Measurements from ENCODE around the gene KCNG4. TPM values are rescaled to one million over a fixed set of nuclear protein-coding genes. Genes with fewer than 3 reads are reported as not detected.

KCNG4 gene
- total RNA-seq, 1 experiment from 2014 or later, result not detected

DNA sequence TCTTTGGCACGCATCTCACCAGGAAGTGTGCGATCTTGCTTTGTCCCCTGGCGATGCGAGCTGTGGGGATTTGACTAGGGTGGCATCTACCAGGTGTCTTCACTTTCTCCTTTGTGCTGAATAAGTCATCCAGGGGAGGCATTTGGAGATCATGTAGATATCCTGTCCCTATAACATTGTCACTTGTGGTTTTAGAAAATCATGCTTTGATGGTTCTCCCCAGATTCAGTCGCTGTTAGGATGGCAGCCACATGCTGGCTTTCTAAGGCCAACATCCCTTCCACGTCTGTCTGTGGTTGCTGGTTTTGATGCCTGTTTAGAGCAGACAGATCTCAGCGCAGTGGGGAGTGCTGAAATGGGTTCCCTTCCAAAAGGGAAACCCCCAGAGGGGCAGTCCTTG is 46.3 kb downstream of the KCNG4 start:
- H3K27ac ChIP-seq (ENCODE audit: low read depth, low read length, poor library complexity, severe bottlenecking), result no peak overlapping the region
- intact Hi-C loops (cut with micrococcal nuclease; ENCODE audit: unreplicated experiment), result no loop called here
- ChIA-PET POLR2A (ENCODE audit: low non-redundant PET) (no interaction called here), CTCF (no interaction called here)
- H3K9me3 ChIP-seq (ENCODE audit: low read depth, low read length, poor library complexity, severe bottlenecking), result no peaks in the 10 kb centered on the region
- H3K4me3 ChIP-seq (ENCODE audit: low read depth, low read length, poor library complexity, severe bottlenecking), result no peak overlapping the region
- H3K4me1 ChIP-seq (ENCODE audit: insufficient read depth, low read length, poor library complexity, severe bottlenecking), result no peaks in the 10 kb centered on the region
- TF ChIP-seq, protein P1, sequence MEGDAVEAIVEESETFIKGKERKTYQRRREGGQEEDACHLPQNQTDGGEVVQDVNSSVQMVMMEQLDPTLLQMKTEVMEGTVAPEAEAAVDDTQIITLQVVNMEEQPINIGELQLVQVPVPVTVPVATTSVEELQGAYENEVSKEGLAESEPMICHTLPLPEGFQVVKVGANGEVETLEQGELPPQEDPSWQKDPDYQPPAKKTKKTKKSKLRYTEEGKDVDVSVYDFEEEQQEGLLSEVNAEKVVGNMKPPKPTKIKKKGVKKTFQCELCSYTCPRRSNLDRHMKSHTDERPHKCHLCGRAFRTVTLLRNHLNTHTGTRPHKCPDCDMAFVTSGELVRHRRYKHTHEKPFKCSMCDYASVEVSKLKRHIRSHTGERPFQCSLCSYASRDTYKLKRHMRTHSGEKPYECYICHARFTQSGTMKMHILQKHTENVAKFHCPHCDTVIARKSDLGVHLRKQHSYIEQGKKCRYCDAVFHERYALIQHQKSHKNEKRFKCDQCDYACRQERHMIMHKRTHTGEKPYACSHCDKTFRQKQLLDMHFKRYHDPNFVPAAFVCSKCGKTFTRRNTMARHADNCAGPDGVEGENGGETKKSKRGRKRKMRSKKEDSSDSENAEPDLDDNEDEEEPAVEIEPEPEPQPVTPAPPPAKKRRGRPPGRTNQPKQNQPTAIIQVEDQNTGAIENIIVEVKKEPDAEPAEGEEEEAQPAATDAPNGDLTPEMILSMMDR (conservative IDR thresholded peaks at IDR 0.05; ENCODE audit: low read depth, low read length), result no peak
- TF ChIP-seq EZH2 (IDR thresholded peaks at IDR 0.05; ENCODE audit: borderline replicate concordance, low read depth, low read length, poor library complexity, severe bottlenecking), result no peak
- H3K36me3 ChIP-seq (ENCODE audit: insufficient read depth, low read length, poor library complexity, severe bottlenecking), result no peaks in the 10 kb centered on the region
- no peak for DNase-seq (ENCODE audit: low spot score)
- BruUV-seq (replicated peaks), result no TSS peak
- H3K27me3 ChIP-seq (replicated peaks; ENCODE audit: insufficient read depth, low read depth, low read length, poor library complexity), result no peaks in the 10 kb centered on the region

DNA sequence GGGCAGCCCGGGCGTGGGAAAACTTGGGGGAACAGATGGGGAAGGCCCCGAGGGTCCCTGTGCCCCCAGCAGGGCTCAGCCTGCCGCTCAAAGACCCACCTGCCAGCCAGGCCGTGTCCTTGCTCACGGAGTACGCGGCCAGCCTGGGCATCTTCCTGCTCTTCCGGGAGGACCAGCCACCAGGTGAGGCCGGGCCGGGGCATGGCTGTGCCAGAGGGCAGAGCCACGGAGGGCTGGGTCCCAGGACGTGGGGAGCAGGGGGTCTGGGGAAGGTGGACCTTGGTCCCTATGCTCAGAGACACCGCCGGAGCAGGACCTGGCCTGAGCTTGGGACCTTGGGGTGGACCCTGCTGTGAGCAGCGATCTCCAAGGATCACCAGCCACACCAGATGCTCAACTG is 48.3 kb downstream of the KCNG4 start:
- CTCF ChIA-PET, result no interaction called here

DNA sequence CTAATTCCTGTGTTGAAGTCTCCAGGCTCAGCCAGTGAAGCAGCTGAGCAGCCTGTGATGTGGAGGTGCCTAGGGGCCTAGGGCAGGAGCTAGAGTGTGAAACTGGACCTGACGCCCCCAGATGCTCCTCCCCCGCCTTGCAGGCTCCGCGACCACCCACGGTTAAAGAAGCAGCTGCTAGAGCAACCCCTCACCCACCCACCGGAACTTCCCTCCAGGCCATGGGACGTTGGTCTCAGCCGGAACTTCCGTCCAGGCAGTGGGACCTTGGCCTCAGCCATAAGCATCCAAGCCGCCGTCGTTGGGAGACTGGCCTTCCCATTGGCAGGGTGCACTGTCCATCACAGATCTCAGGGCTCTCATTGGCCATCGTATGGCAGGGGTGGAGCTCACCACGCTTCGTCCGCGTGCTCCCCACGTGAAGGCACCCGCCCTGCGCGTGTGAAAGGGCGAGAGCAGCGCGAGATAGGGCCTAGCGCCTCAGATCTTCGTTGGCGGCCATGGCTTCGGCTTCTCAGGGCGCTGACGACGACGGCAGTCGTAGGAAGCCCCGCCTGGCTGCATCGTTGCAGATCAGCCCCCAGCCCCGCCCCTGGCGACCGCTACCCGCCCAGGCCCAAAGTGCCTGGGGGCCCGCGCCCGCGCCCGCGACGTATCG is 49.0 kb downstream of the KCNG4 start, which contains the start of gene ADAD2:
Gene ADAD2, plus strand, starts transcription at position 427 of the 658 bp plus-strand sequence. Its CDS starts 74 bp downstream, at position 501.
- DNase-seq (ENCODE audit: low spot score), result peak; percentile 23
- no peaks in the 10 kb centered on the region for H3K9me3 ChIP-seq (ENCODE audit: low read depth, low read length, poor library complexity, severe bottlenecking)
- no peaks in the 10 kb centered on the region for H3K27me3 ChIP-seq (replicated peaks; ENCODE audit: insufficient read depth, low read depth, low read length, poor library complexity)
- no TSS peak for BruUV-seq (replicated peaks)
- H3K4me3 ChIP-seq (ENCODE audit: low read depth, low read length, poor library complexity, severe bottlenecking), result no peak within 1 kb of the TSS
- TF ChIP-seq EZH2 (IDR thresholded peaks at IDR 0.05; ENCODE audit: borderline replicate concordance, low read depth, low read length, poor library complexity, severe bottlenecking), result no peak
- TF ChIP-seq, protein P1 (conservative IDR thresholded peaks at IDR 0.05; ENCODE audit: low read depth, low read length), result no peak
- peaks cover 4% of the 10 kb centered on the region for H3K4me1 ChIP-seq (ENCODE audit: insufficient read depth, low read length, poor library complexity, severe bottlenecking)
- POLR2A ChIA-PET (ENCODE audit: low non-redundant PET), result no interaction called here
- CTCF ChIA-PET, result no interaction called here
- intact Hi-C loops (cut with micrococcal nuclease; ENCODE audit: unreplicated experiment), result no loop called here
- no peaks in the 10 kb centered on the region for H3K36me3 ChIP-seq (ENCODE audit: insufficient read depth, low read length, poor library complexity, severe bottlenecking)
- no peak within 1 kb of the TSS for H3K27ac ChIP-seq (ENCODE audit: low read depth, low read length, poor library complexity, severe bottlenecking)

More for the DNA sequence above, 48.3 kb downstream of the KCNG4 start:
- no peaks in the 10 kb centered on the region for H3K36me3 ChIP-seq (ENCODE audit: insufficient read depth, low read length, poor library complexity, severe bottlenecking)
- no peaks in the 10 kb centered on the region for H3K9me3 ChIP-seq (ENCODE audit: low read depth, low read length, poor library complexity, severe bottlenecking)
- no peaks in the 10 kb centered on the region for H3K27me3 ChIP-seq (replicated peaks; ENCODE audit: insufficient read depth, low read depth, low read length, poor library complexity)
- POLR2A ChIA-PET (ENCODE audit: low non-redundant PET), result no interaction called here
- intact Hi-C loops (cut with micrococcal nuclease; ENCODE audit: unreplicated experiment), result no loop called here
- no peak for DNase-seq (ENCODE audit: low spot score)
- no peak overlapping the region for H3K4me3 ChIP-seq (ENCODE audit: low read depth, low read length, poor library complexity, severe bottlenecking)
- BruUV-seq (replicated peaks), result no TSS peak
- TF ChIP-seq, protein P1 (conservative IDR thresholded peaks at IDR 0.05; ENCODE audit: low read depth, low read length), result no peak
- TF ChIP-seq EZH2 (IDR thresholded peaks at IDR 0.05; ENCODE audit: borderline replicate concordance, low read depth, low read length, poor library complexity, severe bottlenecking), result no peak
- H3K4me1 ChIP-seq (ENCODE audit: insufficient read depth, low read length, poor library complexity, severe bottlenecking), result no peaks in the 10 kb centered on the region
- H3K27ac ChIP-seq (ENCODE audit: low read depth, low read length, poor library complexity, severe bottlenecking), result no peak overlapping the region
